WTC11 (cell line): ENCODE data around the gene ELOVL5.

Experiments used
- CBFB ChIP-seq: sonication (generic); formaldehyde crosslinking; IDR thresholded peaks from 2 replicates; pipeline ENCODE4 v1.8.1; 2022; ENCODE audit warnings: mild to moderate bottlenecking, low read depth, missing genetic modification reagents
- CTCF ChIP-seq: fragments of 200-600 bp; IDR thresholded peaks from 2 replicates; pipeline ENCODE4 v1.8.0; 2022; ENCODE audit warnings: antibody characterized with exemption
- ELF4 ChIP-seq: sonication (generic); formaldehyde crosslinking; IDR thresholded peaks from 2 replicates; pipeline ENCODE4 v1.8.1; 2022; ENCODE audit warnings: low read depth, mild to moderate bottlenecking, moderate library complexity, missing genetic modification reagents
- GABPB1 ChIP-seq: sonication (generic); formaldehyde crosslinking; IDR thresholded peaks from 2 replicates; pipeline ENCODE4 v1.8.1; 2023; ENCODE audit warnings: mild to moderate bottlenecking, missing genetic modification reagents
- JUN ChIP-seq: sonication (generic); formaldehyde crosslinking; IDR thresholded peaks from 2 replicates; pipeline ENCODE4 v1.8.0; 2023; ENCODE audit warnings: mild to moderate bottlenecking, missing genetic modification reagents
- NFYB ChIP-seq: sonication (generic); formaldehyde crosslinking; conservative IDR thresholded peaks from 2 replicates; pipeline ENCODE4 v1.8.0; 2022; ENCODE audit warnings: low read depth, missing genetic modification reagents
- RORB ChIP-seq: fragments of 250-450 bp; sonication (Bioruptor Pico); IDR thresholded peaks from 2 replicates; pipeline ENCODE4 v1.9.0; 2021; ENCODE audit warnings: mild to moderate bottlenecking
- TEAD4 ChIP-seq: sonication (generic); formaldehyde crosslinking; IDR thresholded peaks from 2 replicates; pipeline ENCODE4 v1.8.0; 2022; ENCODE audit warnings: mild to moderate bottlenecking, missing genetic modification reagents
- TF ChIP-seq, protein P1 (sequence below): sonication (generic); formaldehyde crosslinking; IDR thresholded peaks from 2 replicates; pipeline ENCODE4 v1.8.1; 2023; ENCODE audit warnings: mild to moderate bottlenecking, missing genetic modification reagents, borderline replicate concordance
- TF ChIP-seq, protein P2 (sequence below): sonication (generic); formaldehyde crosslinking; IDR thresholded peaks from 2 replicates; pipeline ENCODE4 v1.8.1; 2022; ENCODE audit warnings: mild to moderate bottlenecking, missing genetic modification reagents, moderate library complexity, borderline replicate concordance

DNA sequence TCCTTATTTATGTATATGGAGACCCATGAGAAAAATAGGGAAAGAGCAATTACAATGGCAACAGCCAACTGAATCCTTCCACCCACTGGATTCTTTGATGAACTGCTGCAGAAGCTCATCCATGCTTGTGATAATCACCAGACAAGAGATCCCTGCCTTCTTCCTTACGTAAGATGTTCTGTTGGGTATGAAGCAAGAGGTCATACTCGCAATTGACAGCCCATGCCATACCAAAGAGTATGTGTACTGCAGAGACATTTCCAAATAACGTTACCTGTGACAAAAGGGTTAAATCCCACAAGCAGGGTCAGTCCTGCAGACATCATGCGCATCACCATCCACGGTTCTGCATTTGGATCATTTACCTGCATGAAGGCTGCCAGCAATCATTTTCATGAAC is 27.8 kb downstream of the ELOVL5 start:
- TF ChIP-seq NFYB (no peak), CTCF (no peak), CBFB (no peak), JUN (no peak), ELF4 (CRISPR knock-in tag) (no peak), GABPB1 (no peak), TEAD4 (no peak), RORB (CRISPR knock-in tag) (no peak)
- TF ChIP-seq, protein P1, sequence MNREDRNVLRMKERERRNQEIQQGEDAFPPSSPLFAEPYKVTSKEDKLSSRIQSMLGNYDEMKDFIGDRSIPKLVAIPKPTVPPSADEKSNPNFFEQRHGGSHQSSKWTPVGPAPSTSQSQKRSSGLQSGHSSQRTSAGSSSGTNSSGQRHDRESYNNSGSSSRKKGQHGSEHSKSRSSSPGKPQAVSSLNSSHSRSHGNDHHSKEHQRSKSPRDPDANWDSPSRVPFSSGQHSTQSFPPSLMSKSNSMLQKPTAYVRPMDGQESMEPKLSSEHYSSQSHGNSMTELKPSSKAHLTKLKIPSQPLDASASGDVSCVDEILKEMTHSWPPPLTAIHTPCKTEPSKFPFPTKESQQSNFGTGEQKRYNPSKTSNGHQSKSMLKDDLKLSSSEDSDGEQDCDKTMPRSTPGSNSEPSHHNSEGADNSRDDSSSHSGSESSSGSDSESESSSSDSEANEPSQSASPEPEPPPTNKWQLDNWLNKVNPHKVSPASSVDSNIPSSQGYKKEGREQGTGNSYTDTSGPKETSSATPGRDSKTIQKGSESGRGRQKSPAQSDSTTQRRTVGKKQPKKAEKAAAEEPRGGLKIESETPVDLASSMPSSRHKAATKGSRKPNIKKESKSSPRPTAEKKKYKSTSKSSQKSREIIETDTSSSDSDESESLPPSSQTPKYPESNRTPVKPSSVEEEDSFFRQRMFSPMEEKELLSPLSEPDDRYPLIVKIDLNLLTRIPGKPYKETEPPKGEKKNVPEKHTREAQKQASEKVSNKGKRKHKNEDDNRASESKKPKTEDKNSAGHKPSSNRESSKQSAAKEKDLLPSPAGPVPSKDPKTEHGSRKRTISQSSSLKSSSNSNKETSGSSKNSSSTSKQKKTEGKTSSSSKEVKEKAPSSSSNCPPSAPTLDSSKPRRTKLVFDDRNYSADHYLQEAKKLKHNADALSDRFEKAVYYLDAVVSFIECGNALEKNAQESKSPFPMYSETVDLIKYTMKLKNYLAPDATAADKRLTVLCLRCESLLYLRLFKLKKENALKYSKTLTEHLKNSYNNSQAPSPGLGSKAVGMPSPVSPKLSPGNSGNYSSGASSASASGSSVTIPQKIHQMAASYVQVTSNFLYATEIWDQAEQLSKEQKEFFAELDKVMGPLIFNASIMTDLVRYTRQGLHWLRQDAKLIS (CRISPR knock-in tag), result no peak
- TF ChIP-seq, protein P2, sequence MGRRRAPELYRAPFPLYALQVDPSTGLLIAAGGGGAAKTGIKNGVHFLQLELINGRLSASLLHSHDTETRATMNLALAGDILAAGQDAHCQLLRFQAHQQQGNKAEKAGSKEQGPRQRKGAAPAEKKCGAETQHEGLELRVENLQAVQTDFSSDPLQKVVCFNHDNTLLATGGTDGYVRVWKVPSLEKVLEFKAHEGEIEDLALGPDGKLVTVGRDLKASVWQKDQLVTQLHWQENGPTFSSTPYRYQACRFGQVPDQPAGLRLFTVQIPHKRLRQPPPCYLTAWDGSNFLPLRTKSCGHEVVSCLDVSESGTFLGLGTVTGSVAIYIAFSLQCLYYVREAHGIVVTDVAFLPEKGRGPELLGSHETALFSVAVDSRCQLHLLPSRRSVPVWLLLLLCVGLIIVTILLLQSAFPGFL (CRISPR knock-in tag), result no peak
